K562 (cell line): ENCODE data around the gene FBXW11. TPM values are rescaled to one million over a fixed set of nuclear protein-coding genes. Genes with fewer than 3 reads are reported as not detected.

Source experiments
- FOXP1 ChIP-seq: sonication (generic); formaldehyde crosslinking; IDR thresholded peaks from 2 replicates; pipeline ENCODE4 v1.8.0; 2022; ENCODE audit warnings: mild to moderate bottlenecking, missing genetic modification reagents
- HDGF ChIP-seq: fragments of 450-650 bp; IDR thresholded peaks from 2 replicates; pipeline ENCODE4 v1.6.1; 2016
- HNRNPK ChIP-seq: fragments of 200-400 bp; formaldehyde crosslinking; IDR thresholded peaks from one replicate; pipeline ENCODE4 v1.6.1; 2018; ENCODE audit warnings: mild to moderate bottlenecking, low read depth, low read length; ENCODE audit not compliant: poor library complexity, severe bottlenecking
- NBN ChIP-seq: fragments of 450-650 bp; IDR thresholded peaks from 2 replicates; pipeline ENCODE4 v1.6.1; 2016; ENCODE audit warnings: low read depth, mild to moderate bottlenecking
- NONO ChIP-seq, 2 experiments: fragments of 200-400 bp in 1 of 2; fragments of 450-650 bp in 1 of 2; formaldehyde crosslinking in 1 of 2; IDR thresholded peaks; 2 replicates each; pipeline ENCODE4 v1.6.1; 2017; ENCODE audit warnings: low read depth in 2 of 2, mild to moderate bottlenecking in 2 of 2, moderate library complexity in 2 of 2, low read length in 1 of 2
- PTRF ChIP-seq: fragments of 450-650 bp; IDR thresholded peaks from 2 replicates; pipeline ENCODE4 v1.6.1; 2016; ENCODE audit warnings: mild to moderate bottlenecking, missing genetic modification characterization, missing compliant biosample characterization
- ZNF253 ChIP-seq: fragments of 250-450 bp; sonication (Bioruptor Pico); conservative IDR thresholded peaks from 2 replicates; pipeline ENCODE4 v1.6.1; 2021; ENCODE audit warnings: mild to moderate bottlenecking
- ZNF407 ChIP-seq: fragments of 450-650 bp; IDR thresholded peaks from 2 replicates; pipeline ENCODE4 v1.6.1; 2016; ENCODE audit warnings: low read depth
- ZNF511 ChIP-seq: sonication (generic); formaldehyde crosslinking; IDR thresholded peaks from 2 replicates; pipeline ENCODE4 v1.8.0; 2022; ENCODE audit warnings: mild to moderate bottlenecking, missing genetic modification reagents
- polyA plus RNA-seq, 8 experiments: library from polyadenylated mRNA; depleted of rRNA in 4 of 8; stranded (reverse) in 5 of 8; unstranded in 3 of 8; fragments of >200 nt; fragmentation: Nextera tagmentation in 2 of 8; fragmentation: Illumina TruSeq in 1 of 8; extraction: Ambion mirVana in 2 of 8; extraction: Trizol in 1 of 8; gene quantifications; 2 replicates each; pipeline versions ENCODE4 v1.2.1 to v1.2.3, GENCODE V29; 2011 to 2014; ENCODE audit warnings: inconsistent platforms in 1 of 8, missing spikeins in 1 of 8
- total RNA-seq, 7 experiments: library from RNA; depleted of rRNA in 6 of 7; stranded (reverse); fragments of >200 nt in 6 of 7; fragmentation: Illumina TruSeq in 2 of 7; extraction: Trizol in 2 of 7; gene quantifications; 2 replicates each; pipeline versions ENCODE4 v1.2.1 to v1.2.3, GENCODE V29; 2011 to 2021; ENCODE audit warnings: low replicate concordance in 1 of 7
- TF ChIP-seq, protein P1 (sequence below): sonication (generic); formaldehyde crosslinking; IDR thresholded peaks from 2 replicates; pipeline ENCODE4 v1.8.1; 2023; ENCODE audit warnings: mild to moderate bottlenecking, missing genetic modification reagents
- TF ChIP-seq, protein P2 (sequence below): fragments of 450-650 bp; formaldehyde crosslinking; IDR thresholded peaks from 2 replicates; pipeline ENCODE4 v1.4.0; 2020; ENCODE audit warnings: mild to moderate bottlenecking, moderate library complexity
- TF ChIP-seq, protein P3 (sequence below): sonication (generic); formaldehyde crosslinking; IDR thresholded peaks from 2 replicates; pipeline ENCODE4 v1.8.1; 2022; ENCODE audit warnings: missing genetic modification reagents

Gene FBXW11
- total and polyA plus RNA-seq, 9 of the 15 experiments (the other 6 are each of a cell fraction or from before 2014, with no cell fraction given): 3.0 to 28.6 (median 23.6) TPM

DNA sequence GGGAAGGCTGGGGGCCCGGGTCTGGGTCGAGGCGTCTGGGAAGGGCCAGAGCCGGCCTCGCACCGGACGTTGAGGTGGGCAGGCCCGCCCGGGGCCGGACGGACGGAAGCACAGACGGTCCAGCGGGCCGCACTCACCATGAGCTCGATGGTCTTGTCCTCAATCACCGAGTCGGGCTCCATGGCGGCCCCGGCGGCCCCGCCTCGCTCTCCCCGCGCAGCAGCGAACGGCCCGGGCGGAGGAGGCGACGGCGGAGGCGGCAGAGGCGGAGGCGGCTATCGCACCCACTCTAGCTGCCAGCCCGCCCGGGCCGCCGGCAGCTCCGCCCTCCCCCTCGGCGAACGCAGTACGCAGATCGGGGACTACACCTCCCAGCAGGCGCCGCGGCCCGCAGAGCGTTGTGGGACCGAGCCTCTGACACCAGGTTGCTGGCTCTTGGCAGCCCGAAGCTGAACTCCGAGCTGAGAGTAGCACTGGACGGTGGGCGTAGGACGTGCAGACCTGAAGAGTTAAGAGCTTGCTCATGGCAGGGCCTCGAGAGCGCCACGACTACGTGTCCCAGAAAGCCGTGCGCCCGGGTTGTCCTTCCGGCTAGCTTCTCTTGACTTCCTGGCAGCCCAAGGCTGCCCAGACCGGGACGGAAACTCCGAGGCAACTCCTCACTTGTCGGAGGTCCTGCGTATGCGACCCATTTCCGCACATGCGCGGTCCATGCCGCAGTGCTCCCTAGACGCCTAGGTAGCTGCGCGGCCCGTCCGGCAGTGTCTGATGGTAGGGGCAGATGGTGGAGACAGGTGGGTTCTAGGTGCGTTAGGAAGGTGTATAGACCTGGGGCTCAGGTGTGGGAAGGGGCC lies at the start of gene FBXW11 (continued):
- TF ChIP-seq, protein P1, sequence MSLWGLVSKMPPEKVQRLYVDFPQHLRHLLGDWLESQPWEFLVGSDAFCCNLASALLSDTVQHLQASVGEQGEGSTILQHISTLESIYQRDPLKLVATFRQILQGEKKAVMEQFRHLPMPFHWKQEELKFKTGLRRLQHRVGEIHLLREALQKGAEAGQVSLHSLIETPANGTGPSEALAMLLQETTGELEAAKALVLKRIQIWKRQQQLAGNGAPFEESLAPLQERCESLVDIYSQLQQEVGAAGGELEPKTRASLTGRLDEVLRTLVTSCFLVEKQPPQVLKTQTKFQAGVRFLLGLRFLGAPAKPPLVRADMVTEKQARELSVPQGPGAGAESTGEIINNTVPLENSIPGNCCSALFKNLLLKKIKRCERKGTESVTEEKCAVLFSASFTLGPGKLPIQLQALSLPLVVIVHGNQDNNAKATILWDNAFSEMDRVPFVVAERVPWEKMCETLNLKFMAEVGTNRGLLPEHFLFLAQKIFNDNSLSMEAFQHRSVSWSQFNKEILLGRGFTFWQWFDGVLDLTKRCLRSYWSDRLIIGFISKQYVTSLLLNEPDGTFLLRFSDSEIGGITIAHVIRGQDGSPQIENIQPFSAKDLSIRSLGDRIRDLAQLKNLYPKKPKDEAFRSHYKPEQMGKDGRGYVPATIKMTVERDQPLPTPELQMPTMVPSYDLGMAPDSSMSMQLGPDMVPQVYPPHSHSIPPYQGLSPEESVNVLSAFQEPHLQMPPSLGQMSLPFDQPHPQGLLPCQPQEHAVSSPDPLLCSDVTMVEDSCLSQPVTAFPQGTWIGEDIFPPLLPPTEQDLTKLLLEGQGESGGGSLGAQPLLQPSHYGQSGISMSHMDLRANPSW (CRISPR knock-in tag): no peak
- TF ChIP-seq ZNF511 (CRISPR knock-in tag) (peak; percentile 34; the same call in 1 of the 2 replicates), NBN (no peak), ZNF253 (CRISPR knock-in tag) (no peak), HNRNPK (no peak), PTRF (tag) (no peak), ZNF407 (0 out of 2 replicates have a peak, but pooled peaks have one; percentile 56), FOXP1 (CRISPR knock-in tag) (peak; percentile 91), HDGF (no peak), NONO (IDR thresholded peaks at IDR 0.05; ENCODE audit: low read depth in 2 of 2, low read length in 1 of 2) (peak; percentile 52 to 64; a peak in 2 of 4 replicates)
- TF ChIP-seq, protein P2, sequence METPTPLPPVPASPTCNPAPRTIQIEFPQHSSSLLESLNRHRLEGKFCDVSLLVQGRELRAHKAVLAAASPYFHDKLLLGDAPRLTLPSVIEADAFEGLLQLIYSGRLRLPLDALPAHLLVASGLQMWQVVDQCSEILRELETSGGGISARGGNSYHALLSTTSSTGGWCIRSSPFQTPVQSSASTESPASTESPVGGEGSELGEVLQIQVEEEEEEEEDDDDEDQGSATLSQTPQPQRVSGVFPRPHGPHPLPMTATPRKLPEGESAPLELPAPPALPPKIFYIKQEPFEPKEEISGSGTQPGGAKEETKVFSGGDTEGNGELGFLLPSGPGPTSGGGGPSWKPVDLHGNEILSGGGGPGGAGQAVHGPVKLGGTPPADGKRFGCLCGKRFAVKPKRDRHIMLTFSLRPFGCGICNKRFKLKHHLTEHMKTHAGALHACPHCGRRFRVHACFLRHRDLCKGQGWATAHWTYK (CRISPR knock-in tag): peak; percentile 96
- TF ChIP-seq, protein P3, sequence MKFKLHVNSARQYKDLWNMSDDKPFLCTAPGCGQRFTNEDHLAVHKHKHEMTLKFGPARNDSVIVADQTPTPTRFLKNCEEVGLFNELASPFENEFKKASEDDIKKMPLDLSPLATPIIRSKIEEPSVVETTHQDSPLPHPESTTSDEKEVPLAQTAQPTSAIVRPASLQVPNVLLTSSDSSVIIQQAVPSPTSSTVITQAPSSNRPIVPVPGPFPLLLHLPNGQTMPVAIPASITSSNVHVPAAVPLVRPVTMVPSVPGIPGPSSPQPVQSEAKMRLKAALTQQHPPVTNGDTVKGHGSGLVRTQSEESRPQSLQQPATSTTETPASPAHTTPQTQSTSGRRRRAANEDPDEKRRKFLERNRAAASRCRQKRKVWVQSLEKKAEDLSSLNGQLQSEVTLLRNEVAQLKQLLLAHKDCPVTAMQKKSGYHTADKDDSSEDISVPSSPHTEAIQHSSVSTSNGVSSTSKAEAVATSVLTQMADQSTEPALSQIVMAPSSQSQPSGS (CRISPR knock-in tag): no peak
